LNCaP clone FGC (cell line): ENCODE results near the gene STPG4.
"Not testable (repeated sequence)": the region's sequence is repeated elsewhere in the genome, so short reads cannot be mapped to it uniquely, and the experiment has no call there.

Source experiments
- DNase-seq: peaks from one replicate; pipeline ENCODE4 v3.0.0-alpha.2; 2011; ENCODE audit warnings: low read depth
- H3K4me3 ChIP-seq: 2 replicates; pipeline ENCODE4 v1.5.1; 2011; ENCODE audit warnings: mild to moderate bottlenecking, low read depth, low read length, control low read depth
- TF ChIP-seq, protein P1 (sequence below): IDR thresholded peaks from 2 replicates; pipeline ENCODE4 v1.5.1; 2012; ENCODE audit warnings: mild to moderate bottlenecking; ENCODE audit not compliant: control insufficient read depth, insufficient read depth; ENCODE audit errors: extremely low read depth

Gene STPG4

DNA sequence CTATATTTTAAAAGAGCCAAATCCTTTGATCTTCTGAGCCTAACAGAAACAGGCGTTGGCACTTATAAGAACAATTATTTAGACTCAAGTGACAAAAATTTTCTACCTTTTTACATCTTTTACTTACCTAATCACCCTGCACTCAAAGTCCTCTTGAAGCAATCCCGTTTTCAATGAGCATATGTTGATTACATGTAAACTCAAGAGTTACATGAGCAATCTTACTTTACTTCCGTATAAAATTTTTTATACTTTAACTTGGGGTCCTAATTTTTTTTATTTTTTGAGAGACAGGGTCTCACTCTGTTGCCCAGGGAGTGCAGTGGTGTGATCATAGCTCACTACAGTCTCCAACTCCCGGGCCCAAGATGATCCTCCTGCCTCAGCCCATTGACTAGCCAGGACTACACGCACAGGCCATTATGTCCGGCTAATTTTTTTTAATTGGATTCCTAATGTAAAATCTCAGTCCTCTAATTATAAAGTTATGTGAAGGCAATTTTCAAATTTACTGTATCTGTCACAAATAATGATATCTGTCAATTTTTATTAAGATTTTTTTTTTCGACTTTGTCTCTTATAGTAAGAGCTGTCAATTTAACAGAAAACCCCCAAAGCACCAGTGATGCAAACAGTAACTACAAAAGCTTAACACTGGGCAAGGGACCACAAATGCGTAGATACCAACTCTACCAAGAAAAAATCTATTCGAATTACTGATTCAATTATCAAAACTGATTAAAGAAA is 19.1 kb upstream of the STPG4 start:
- TF ChIP-seq, protein P1, sequence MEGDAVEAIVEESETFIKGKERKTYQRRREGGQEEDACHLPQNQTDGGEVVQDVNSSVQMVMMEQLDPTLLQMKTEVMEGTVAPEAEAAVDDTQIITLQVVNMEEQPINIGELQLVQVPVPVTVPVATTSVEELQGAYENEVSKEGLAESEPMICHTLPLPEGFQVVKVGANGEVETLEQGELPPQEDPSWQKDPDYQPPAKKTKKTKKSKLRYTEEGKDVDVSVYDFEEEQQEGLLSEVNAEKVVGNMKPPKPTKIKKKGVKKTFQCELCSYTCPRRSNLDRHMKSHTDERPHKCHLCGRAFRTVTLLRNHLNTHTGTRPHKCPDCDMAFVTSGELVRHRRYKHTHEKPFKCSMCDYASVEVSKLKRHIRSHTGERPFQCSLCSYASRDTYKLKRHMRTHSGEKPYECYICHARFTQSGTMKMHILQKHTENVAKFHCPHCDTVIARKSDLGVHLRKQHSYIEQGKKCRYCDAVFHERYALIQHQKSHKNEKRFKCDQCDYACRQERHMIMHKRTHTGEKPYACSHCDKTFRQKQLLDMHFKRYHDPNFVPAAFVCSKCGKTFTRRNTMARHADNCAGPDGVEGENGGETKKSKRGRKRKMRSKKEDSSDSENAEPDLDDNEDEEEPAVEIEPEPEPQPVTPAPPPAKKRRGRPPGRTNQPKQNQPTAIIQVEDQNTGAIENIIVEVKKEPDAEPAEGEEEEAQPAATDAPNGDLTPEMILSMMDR: no peak
- peak overlapping the region; percentile 95 for H3K4me3 ChIP-seq
- DNase-seq: no peak

DNA sequence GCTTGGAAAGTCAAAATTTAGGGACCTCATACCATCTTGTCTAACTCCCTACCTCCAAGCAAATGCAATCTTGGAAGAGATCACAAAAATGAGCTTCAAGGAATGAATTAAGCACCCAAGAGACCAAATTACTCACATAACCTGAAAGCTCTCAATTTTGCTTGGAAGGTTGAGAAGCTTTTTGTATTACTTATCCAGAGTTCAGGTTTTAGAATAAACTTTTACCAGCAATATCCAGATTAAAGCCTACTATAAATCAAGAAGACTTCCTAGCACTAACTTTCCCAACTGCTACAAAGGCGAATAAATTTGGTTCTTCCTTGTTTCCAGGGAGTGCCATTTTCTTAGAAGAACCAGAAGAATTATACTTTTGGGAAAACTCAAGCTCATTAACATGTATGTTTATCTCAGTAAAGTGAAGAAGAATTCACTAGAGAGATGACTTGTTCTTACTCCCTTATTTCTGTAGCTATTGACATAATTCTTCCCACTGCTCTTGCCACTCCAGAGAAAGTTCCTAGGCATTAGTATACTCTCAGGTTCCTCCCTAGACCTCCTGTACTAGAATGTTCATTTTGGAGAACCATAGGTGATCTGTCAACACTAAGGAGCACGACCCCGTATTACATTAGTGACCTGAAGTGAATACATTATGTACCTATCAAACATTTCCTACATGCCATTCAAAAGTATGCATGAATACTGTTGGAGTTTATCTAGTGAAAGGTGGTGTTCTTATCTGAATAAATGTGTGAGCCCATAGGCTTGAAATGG is 18.0 kb upstream of the STPG4 start:
- H3K4me3 ChIP-seq: no peak overlapping the region
- no peak for DNase-seq

DNA sequence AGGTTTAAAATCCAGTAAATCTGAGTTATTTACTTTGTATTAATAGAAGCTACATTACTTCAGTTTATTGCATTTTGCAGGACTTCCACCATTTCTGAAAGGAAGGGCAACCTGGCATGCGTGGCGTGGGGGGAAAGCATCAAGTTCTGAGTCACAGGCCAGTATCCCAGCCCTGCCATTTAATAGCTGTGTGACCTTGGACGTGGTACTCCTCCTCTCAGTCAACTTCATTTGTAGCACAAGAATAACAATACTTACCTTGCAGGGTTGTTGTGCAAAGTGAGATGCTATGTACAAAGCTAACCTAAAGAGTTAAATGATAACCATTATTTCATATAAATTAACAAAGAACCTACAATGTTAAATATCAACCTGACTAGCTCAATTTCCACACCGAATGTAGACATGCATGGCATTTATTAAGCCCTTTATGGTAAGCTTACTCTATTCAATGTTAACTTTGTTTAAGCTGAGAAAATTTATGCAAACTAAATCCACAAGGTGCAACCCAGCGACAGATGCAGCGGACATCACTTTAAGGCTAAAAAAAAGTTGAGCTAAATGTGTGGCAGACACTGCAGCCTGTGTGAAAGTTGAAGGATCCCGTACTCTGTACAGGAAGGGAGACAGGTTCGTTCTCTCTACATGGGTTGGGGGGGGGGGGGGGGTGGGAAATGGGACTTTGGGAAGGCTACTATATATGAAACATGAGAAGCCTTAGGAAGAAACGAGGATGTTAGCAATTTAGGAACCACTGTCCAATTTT is 17.2 kb upstream of the STPG4 start:
- TF ChIP-seq, protein P1: no peak
- no peak for DNase-seq
- H3K4me3 ChIP-seq: no peak overlapping the region

More for the DNA sequence above, 18.0 kb upstream of the STPG4 start:
- TF ChIP-seq, protein P1: no peak

DNA sequence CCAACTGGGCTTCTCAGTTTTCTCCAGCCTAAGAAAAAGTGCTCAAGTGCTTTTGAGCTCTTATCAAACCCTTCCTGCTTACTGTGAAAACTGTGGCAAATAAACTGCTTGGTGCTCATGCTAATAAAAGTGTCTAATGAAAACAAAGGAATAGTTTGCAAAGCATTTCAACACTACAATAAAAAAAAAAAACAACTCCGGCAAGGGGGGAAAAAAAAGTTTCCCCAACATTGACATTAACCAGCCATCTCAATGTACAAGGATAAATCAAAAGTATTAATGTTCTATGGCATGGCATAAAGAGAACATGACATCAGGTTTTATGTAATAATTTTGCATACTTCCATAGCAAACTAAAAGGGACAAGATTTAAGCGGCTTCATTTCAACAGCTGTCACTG is 14.7 kb upstream of the STPG4 start:
- no peak overlapping the region for H3K4me3 ChIP-seq
- TF ChIP-seq, protein P1: no peak
- no peak for DNase-seq

DNA sequence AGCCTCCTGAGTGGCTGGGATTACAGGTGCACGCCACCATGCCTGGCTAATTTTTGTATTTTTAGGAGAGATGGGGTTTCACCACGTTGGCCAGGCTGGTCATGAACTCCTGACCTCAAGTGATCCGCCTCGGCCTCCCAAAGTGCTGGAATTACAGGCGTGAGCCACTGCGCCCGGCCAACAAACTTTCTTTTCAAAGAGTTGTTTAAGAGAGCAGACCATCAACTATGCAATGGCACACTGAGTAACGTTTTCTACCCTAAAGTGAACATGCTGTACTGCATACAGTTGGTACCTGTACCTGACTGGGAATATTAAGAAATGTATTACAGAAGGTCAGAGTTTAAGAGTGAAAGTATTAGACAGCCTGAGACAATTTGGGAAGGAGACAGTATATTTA is 13.8 kb upstream of the STPG4 start:
- not testable (repeated sequence) for H3K4me3 ChIP-seq, DNase-seq

DNA sequence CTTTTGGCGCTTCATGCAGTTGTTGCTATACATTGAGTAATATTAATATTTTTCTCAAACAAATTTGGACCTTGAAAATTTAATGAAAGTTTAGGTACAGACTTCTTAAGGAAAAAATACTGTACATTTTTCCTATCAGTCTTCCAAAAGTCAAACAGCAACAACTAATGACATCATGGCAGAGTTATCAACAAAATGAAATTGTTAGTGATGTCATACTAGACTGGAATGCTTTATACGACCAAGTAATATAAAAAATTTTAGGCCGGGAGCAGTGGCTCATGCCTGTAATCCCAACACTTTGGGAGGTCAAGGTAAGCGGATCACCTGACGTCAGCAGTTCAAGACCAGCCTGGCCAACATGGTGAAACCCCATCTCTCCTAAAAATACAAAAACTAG is 12.0 kb upstream of the STPG4 start:
- DNase-seq: no peak
- TF ChIP-seq, protein P1: no peak
- no peak overlapping the region for H3K4me3 ChIP-seq

DNA sequence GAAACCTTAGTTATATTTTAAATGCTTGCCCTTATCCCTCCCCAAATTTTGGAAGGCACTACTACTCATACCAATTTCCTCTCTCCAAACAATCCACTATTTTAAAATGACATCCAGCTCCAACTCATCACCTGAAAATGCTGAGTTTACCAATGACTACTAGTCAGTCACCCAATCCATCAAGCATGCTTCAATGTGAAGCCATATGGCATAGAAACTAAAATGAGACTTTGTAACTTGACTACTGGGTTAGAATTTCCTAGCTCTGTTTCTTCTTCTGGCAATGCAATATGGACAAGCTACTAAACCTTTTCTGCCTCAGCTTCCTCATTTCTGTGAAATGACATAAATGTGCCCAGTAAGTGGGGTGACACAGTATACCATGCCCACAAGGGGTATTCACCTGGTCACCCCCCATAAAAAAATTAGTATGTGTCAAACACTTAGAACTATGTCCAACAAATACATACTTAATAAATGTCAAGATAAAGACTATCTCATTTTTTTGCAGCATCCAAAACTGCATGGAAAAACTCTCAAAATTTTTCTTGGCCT is 10.0 kb upstream of the STPG4 start:
- TF ChIP-seq, protein P1: no peak
- H3K4me3 ChIP-seq: no peak overlapping the region
- no peak for DNase-seq
